VCaP (cell line): ENCODE data around the gene EYA4.

Source experiments
- H3K27ac ChIP-seq: fragments of 450-650 bp; 2 replicates; pipeline ENCODE4 v1.5.1; 2017
- TF ChIP-seq, protein P1 (sequence below): fragments of 450-650 bp; conservative IDR thresholded peaks from 2 replicates; pipeline ENCODE4 v1.5.1; 2017; ENCODE audit warnings: mild to moderate bottlenecking, moderate library complexity

EYA4 gene

GRCh38 chr6:133408543-133408942 is 167.4 kb downstream of the EYA4 start:
- H3K27ac ChIP-seq, result no peak overlapping the region
- TF ChIP-seq, protein P1, sequence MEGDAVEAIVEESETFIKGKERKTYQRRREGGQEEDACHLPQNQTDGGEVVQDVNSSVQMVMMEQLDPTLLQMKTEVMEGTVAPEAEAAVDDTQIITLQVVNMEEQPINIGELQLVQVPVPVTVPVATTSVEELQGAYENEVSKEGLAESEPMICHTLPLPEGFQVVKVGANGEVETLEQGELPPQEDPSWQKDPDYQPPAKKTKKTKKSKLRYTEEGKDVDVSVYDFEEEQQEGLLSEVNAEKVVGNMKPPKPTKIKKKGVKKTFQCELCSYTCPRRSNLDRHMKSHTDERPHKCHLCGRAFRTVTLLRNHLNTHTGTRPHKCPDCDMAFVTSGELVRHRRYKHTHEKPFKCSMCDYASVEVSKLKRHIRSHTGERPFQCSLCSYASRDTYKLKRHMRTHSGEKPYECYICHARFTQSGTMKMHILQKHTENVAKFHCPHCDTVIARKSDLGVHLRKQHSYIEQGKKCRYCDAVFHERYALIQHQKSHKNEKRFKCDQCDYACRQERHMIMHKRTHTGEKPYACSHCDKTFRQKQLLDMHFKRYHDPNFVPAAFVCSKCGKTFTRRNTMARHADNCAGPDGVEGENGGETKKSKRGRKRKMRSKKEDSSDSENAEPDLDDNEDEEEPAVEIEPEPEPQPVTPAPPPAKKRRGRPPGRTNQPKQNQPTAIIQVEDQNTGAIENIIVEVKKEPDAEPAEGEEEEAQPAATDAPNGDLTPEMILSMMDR, result no peak

DNA sequence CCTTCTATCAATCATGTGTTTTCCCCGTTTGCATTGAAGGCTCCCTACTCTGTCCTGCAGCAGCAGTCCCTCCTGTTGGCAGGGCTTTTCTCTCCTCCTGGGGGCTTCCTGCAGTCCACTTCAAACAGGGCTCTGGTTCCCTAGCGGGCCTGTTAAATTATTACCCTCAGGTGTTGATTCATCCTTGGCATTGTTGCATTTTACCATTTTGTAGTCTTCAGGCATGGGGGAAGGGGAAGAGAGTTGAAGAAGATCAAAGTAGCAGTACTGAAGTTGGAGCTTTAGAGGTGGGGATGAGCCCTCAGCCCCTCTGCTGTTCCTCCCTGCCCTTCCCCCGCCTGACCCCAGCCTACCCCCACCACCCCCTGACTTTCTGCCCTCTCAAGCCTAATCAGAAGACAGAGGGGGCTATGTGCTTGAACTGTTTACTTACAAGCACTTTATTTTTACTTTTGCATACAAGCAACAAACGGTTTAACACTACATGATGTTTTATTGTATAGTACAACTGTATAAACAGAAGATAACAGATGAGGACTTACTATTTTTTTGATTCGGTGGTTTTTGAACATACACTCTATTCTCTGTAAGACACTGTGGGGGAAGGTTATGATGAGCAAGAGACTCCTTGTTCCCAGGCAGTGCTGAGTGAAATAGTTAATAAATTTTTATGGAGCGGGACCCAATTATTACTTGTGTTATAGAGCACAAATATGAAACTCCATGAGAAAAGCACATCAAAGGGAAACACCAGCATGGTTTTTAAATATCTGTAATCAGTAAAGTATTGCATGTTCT is 169.7 kb downstream of the EYA4 start:
- TF ChIP-seq, protein P1, result no peak
- H3K27ac ChIP-seq, result no peak overlapping the region

DNA sequence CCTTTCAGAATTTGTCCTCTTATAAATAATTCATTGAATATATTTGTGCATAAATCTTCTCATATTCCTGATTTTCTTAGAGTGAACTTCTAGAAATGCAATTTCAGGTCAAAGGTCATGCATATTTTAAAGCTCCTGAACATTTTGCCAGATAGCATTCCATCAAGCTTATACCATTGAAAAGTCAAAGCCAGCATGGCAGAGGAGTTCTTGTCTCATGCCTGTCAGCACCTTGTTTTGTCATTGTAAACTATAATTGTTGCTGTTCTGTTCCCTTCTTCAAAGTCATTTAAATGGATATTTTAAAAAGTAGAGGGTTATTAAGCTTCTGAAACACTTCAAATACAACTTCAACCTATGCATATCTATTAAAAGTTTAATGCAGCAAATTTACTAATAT is 170.6 kb downstream of the EYA4 start:
- no peak overlapping the region for H3K27ac ChIP-seq
- TF ChIP-seq, protein P1, result no peak

DNA sequence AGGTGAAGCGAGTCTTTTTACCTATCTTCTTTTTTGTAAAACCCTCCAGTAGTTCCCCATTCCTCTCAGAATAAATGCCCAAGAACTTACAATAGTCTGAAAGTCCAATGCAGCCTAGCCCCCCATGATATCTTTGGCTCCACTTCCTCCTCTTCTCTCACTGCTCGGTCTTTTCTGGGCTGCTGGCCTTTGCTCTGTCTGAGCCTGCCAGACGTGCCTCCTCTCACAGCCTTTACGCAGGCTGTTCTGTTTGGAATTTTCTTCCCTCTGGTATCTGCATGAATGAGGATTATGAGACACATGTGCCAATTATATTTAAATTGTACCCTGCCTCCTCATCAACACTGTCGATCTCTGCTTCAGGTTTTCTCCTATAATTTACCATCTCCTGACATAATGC is 174.1 kb downstream of the EYA4 start:
- H3K27ac ChIP-seq, result no peak overlapping the region
- TF ChIP-seq, protein P1, result no peak

- H3K27ac ChIP-seq, result no peak overlapping the region
- TF ChIP-seq, protein P1, result no peak
These were observed 177.0 kb downstream of the EYA4 start for GRCh38 chr6:133418108-133418507.

GRCh38 chr6:133423242-133423641 is 182.1 kb downstream of the EYA4 start:
- TF ChIP-seq, protein P1, result no peak
- no peak overlapping the region for H3K27ac ChIP-seq

GRCh38 chr6:133424359-133424758 is 183.2 kb downstream of the EYA4 start:
- TF ChIP-seq, protein P1, result no peak

More at GRCh38 chr6:133424359-133424758, 183.2 kb downstream of the EYA4 start:
- H3K27ac ChIP-seq, result no peak overlapping the region
